HG02943 (cell line): ENCODE data around the gene BAZ1A.

ENCODE experiments used
- ATAC-seq: cut with Tn5 transposase; IDR thresholded peaks from one replicate; pipeline ENCODE4 v1.9.1; 2021; ENCODE audit warnings: mild to moderate bottlenecking, low read depth, moderate library complexity; ENCODE audit not compliant: unreplicated experiment

Gene BAZ1A

GRCh38 chr14:34875031-34875922 lies at the start of gene BAZ1A:
TSS of gene BAZ1A (minus strand) at chr14:34875360. CDS start at chr14:34874604, 756 bp downstream.
- peak; percentile 35 for ATAC-seq

- ATAC-seq, result no peak
These were observed 45.2 kb upstream of the BAZ1A start for GRCh38 chr14:34920339-34920738.

GRCh38 chr14:34913619-34914018 lies 38.5 kb upstream of the BAZ1A start:
- ATAC-seq, result no peak

GRCh38 chr14:34912966-34913365 lies 37.8 kb upstream of the BAZ1A start:
- ATAC-seq, result no peak

- ATAC-seq, result no peak
These were observed 37.0 kb upstream of the BAZ1A start for GRCh38 chr14:34912182-34912581.

- no peak for ATAC-seq
These were observed 36.3 kb upstream of the BAZ1A start for GRCh38 chr14:34911209-34912150.

- ATAC-seq, result no peak
These were observed 31.1 kb upstream of the BAZ1A start for GRCh38 chr14:34906287-34906686.

- no peak for ATAC-seq
These were observed 20.1 kb upstream of the BAZ1A start for GRCh38 chr14:34895277-34895676.

- ATAC-seq, result no peak
These were observed 15.8 kb upstream of the BAZ1A start for GRCh38 chr14:34890937-34891336.

- no peak for ATAC-seq
These were observed 13.0 kb upstream of the BAZ1A start for GRCh38 chr14:34888186-34888585.

GRCh38 chr14:34883954-34884353 lies 8.8 kb upstream of the BAZ1A start:
- ATAC-seq, result no peak

GRCh38 chr14:34874386-34875030 lies 652 bp downstream of the BAZ1A start:
- peak; percentile 22 for ATAC-seq

- peak; percentile 60 for ATAC-seq
These were observed 1.4 kb downstream of the BAZ1A start for GRCh38 chr14:34873589-34874385.

GRCh38 chr14:34872822-34873588 lies 2.2 kb downstream of the BAZ1A start:
- peak; percentile 1 for ATAC-seq

- ATAC-seq, result no peak
These were observed 8.0 kb downstream of the BAZ1A start for GRCh38 chr14:34867199-34867598.

GRCh38 chr14:34865889-34866574 lies 9.1 kb downstream of the BAZ1A start:
- no peak for ATAC-seq

- ATAC-seq, result no peak
These were observed 11.3 kb downstream of the BAZ1A start for GRCh38 chr14:34863844-34864243.

- ATAC-seq, result no peak
These were observed 16.4 kb downstream of the BAZ1A start for GRCh38 chr14:34858765-34859164.
